Neural progenitor cell (in vitro differentiated cells): Measurements from ENCODE around the gene CIBAR2. TPM values are rescaled to one million over a fixed set of nuclear protein-coding genes. Genes with fewer than 3 reads are reported as not detected.

Experiments used
- DNase-seq: peaks from one replicate; pipeline ENCODE4 v3.0.0-alpha.2; 2016; ENCODE audit warnings: low spot score
- H2AFZ ChIP-seq: fragments of 200-600 bp; sonication (generic); replicated peaks from 2 replicates; pipeline ENCODE4 v1.6.1; 2016; ENCODE audit warnings: antibody characterized with exemption
- H3F3A ChIP-seq: fragments of 200-600 bp; sonication (generic); 2 replicates; pipeline ENCODE4 v1.6.1; 2016; ENCODE audit warnings: antibody characterized with exemption, low read depth
- H3K27ac ChIP-seq: fragments of 200-600 bp; sonication (generic); 2 replicates; pipeline ENCODE4 v1.5.1; 2016; ENCODE audit warnings: mild to moderate bottlenecking
- H3K27me3 ChIP-seq: fragments of 200-600 bp; sonication (generic); 2 replicates; pipeline ENCODE4 v1.6.1; 2016; ENCODE audit warnings: mild to moderate bottlenecking, moderate library complexity
- H3K36me3 ChIP-seq: fragments of 200-600 bp; sonication (generic); 2 replicates; pipeline ENCODE4 v1.5.1; 2016
- H3K4me1 ChIP-seq: fragments of 200-600 bp; sonication (generic); 2 replicates; pipeline ENCODE4 v1.6.1; 2016; ENCODE audit warnings: mixed run types
- H3K4me2 ChIP-seq: fragments of 200-600 bp; sonication (generic); 2 replicates; pipeline ENCODE4 v1.6.1; 2016
- H3K4me3 ChIP-seq: fragments of 200-600 bp; sonication (generic); 2 replicates; pipeline ENCODE4 v1.5.1; 2016
- H3K79me2 ChIP-seq: fragments of 200-600 bp; sonication (generic); 2 replicates; pipeline ENCODE4 v1.6.1; 2016; ENCODE audit warnings: low read depth
- H3K9ac ChIP-seq: fragments of 200-600 bp; sonication (generic); 2 replicates; pipeline ENCODE4 v1.6.1; 2016
- H3K9me3 ChIP-seq: fragments of 200-600 bp; sonication (generic); 2 replicates; pipeline ENCODE4 v1.5.1; 2016; ENCODE audit warnings: low read depth
- H4K20me1 ChIP-seq: fragments of 200-600 bp; sonication (generic); 2 replicates; pipeline ENCODE4 v1.6.1; 2016; ENCODE audit warnings: low read depth
- H3K27ac Mint-ChIP-seq: 3 replicates; pipeline ENCODE4 v1.8.0; 2021; ENCODE audit warnings: mixed read lengths
- H3K27me3 Mint-ChIP-seq: 2 replicates; pipeline ENCODE4 v1.8.0; 2022; ENCODE audit warnings: low read depth, mild to moderate bottlenecking, inconsistent platforms, moderate library complexity, mixed read lengths; ENCODE audit not compliant: insufficient read depth
- H3K36me3 Mint-ChIP-seq: 3 replicates; pipeline ENCODE4 v1.8.0; 2021; ENCODE audit warnings: mixed read lengths
- H3K4me1 Mint-ChIP-seq: 3 replicates; pipeline ENCODE4 v1.8.0; 2021; ENCODE audit warnings: mixed read lengths
- H3K4me3 Mint-ChIP-seq: 3 replicates; pipeline ENCODE4 v1.8.0; 2021; ENCODE audit warnings: mild to moderate bottlenecking, moderate library complexity, mixed read lengths
- H3K9me3 Mint-ChIP-seq: 3 replicates; pipeline ENCODE4 v1.8.0; 2020; ENCODE audit warnings: mixed read lengths
- EZH2 ChIP-seq: fragments of 200-600 bp; sonication (generic); IDR thresholded peaks from 2 replicates; pipeline ENCODE4 v1.6.1; 2017; ENCODE audit warnings: antibody characterized with exemption, mild to moderate bottlenecking, moderate library complexity
- EZH2phosphoT487 ChIP-seq: fragments of 200-600 bp; sonication (generic); IDR thresholded peaks from 2 replicates; pipeline ENCODE4 v1.6.1; 2017; ENCODE audit warnings: antibody characterized with exemption
- total RNA-seq: library from RNA; depleted of rRNA; stranded (reverse); fragments of >200 nt; gene quantifications from 2 replicates; pipeline ENCODE4 v1.2.3, GENCODE V29; 2015; ENCODE audit warnings: low replicate concordance
- TF ChIP-seq, protein P1 (sequence below): fragments of 200-600 bp; sonication (generic); IDR thresholded peaks from 2 replicates; pipeline ENCODE4 v1.5.1; 2017; ENCODE audit warnings: antibody characterized with exemption, mild to moderate bottlenecking

Gene CIBAR2
- total RNA-seq, 1 donor from 2014 or later: not detected

DNA sequence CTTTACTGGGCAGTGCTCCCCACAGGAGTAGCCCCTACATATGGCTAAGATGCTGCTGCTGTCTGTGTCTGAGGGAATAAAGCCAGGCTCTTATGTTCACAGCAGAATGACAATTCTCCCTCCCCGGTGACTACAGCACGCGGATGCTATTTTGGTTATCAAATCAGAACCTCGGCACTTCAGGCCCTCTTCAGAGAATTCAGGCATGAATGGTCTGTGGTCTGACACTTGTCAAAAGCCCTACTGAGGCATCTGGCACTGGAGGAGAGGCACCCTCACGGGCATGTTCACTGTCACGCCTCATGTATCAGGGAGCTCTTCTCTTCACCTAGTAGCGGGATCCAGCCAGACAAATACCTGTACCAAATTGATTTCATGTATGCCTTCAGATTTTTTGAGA lies 54.3 kb downstream of the CIBAR2 start:
- Histone ChIP-seq H3K79me2 (no peaks in the 10 kb centered on the region), H3K4me2 (no peak overlapping the region), H3K27ac (no peak overlapping the region), H3F3A (no peaks in the 10 kb centered on the region), H4K20me1 (no peaks in the 10 kb centered on the region), H3K9me3 (no peaks in the 10 kb centered on the region), H2AFZ (no peak overlapping the region), H3K9ac (no peak overlapping the region), H3K4me1 (peaks cover 15% of the 10 kb centered on the region), H3K27me3 (no peaks in the 10 kb centered on the region), H3K4me3 (no peak overlapping the region), H3K36me3 (no peaks in the 10 kb centered on the region)
- Mint-ChIP-seq H3K4me3 (no peak overlapping the region), H3K36me3 (peaks cover 2% of the 10 kb centered on the region), H3K27me3 (peaks cover 6% of the 10 kb centered on the region), H3K4me1 (peaks cover 32% of the 10 kb centered on the region), H3K9me3 (no peaks in the 10 kb centered on the region), H3K27ac (no peak overlapping the region)
- TF ChIP-seq, protein P1, sequence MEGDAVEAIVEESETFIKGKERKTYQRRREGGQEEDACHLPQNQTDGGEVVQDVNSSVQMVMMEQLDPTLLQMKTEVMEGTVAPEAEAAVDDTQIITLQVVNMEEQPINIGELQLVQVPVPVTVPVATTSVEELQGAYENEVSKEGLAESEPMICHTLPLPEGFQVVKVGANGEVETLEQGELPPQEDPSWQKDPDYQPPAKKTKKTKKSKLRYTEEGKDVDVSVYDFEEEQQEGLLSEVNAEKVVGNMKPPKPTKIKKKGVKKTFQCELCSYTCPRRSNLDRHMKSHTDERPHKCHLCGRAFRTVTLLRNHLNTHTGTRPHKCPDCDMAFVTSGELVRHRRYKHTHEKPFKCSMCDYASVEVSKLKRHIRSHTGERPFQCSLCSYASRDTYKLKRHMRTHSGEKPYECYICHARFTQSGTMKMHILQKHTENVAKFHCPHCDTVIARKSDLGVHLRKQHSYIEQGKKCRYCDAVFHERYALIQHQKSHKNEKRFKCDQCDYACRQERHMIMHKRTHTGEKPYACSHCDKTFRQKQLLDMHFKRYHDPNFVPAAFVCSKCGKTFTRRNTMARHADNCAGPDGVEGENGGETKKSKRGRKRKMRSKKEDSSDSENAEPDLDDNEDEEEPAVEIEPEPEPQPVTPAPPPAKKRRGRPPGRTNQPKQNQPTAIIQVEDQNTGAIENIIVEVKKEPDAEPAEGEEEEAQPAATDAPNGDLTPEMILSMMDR: no peak
- TF ChIP-seq EZH2phosphoT487 (no peak), EZH2 (no peak)
- DNase-seq: no peak

- Histone ChIP-seq H3K27ac (no peak overlapping the region), H3K36me3 (no peaks in the 10 kb centered on the region), H4K20me1 (no peaks in the 10 kb centered on the region), H3K4me3 (no peak overlapping the region), H3K9ac (no peak overlapping the region), H3K4me1 (peaks cover 15% of the 10 kb centered on the region), H3K4me2 (no peak overlapping the region), H3K9me3 (no peaks in the 10 kb centered on the region), H3K79me2 (no peaks in the 10 kb centered on the region), H2AFZ (no peak overlapping the region), H3K27me3 (no peaks in the 10 kb centered on the region), H3F3A (no peaks in the 10 kb centered on the region)
- no peak for DNase-seq
- TF ChIP-seq EZH2phosphoT487: no peak
- no peak for TF ChIP-seq EZH2
- TF ChIP-seq, protein P1: peak; percentile 40
- Mint-ChIP-seq H3K36me3 (peaks cover 2% of the 10 kb centered on the region), H3K27ac (no peak overlapping the region), H3K27me3 (peaks cover 6% of the 10 kb centered on the region), H3K9me3 (no peaks in the 10 kb centered on the region), H3K4me1 (peaks cover 28% of the 10 kb centered on the region), H3K4me3 (no peak overlapping the region)
Observed at GRCh38 chr16:85057212-85057889, 54.9 kb downstream of the CIBAR2 start.

- Histone ChIP-seq H3K4me3 (no peak overlapping the region), H3K9me3 (no peaks in the 10 kb centered on the region), H4K20me1 (no peaks in the 10 kb centered on the region), H3K4me1 (peaks cover 15% of the 10 kb centered on the region), H3K79me2 (no peaks in the 10 kb centered on the region), H3K27ac (no peak overlapping the region), H3F3A (no peaks in the 10 kb centered on the region), H3K36me3 (no peaks in the 10 kb centered on the region), H2AFZ (peak overlapping the region; percentile 44), H3K4me2 (peak overlapping the region; percentile 21), H3K9ac (no peak overlapping the region), H3K27me3 (no peaks in the 10 kb centered on the region)
- no peak overlapping the region for H3K4me3 Mint-ChIP-seq
- peaks cover 20% of the 10 kb centered on the region for H3K4me1 Mint-ChIP-seq
- peaks cover 2% of the 10 kb centered on the region for H3K36me3 Mint-ChIP-seq
- no peaks in the 10 kb centered on the region for H3K9me3 Mint-ChIP-seq
- no peak overlapping the region for H3K27ac Mint-ChIP-seq
- no peak for TF ChIP-seq EZH2
- TF ChIP-seq, protein P1: peak; percentile 47
- TF ChIP-seq EZH2phosphoT487: no peak
- H3K27me3 Mint-ChIP-seq: peaks cover 3% of the 10 kb centered on the region
- DNase-seq: peak; percentile 47
Observed at GRCh38 chr16:85056211-85056748, 56.0 kb downstream of the CIBAR2 start.
